Measurements from ENCODE around the gene ZFP90.

GRCh38 chr16:68496689-68497088 is 42.4 kb upstream of the ZFP90 start:
- TF ChIP-seq CTCF (IDR thresholded peaks at IDR 0.05; ENCODE audit: low read depth, low read length, poor library complexity, severe bottlenecking): no peak
- no peak for TF ChIP-seq EZH2phosphoT487 (IDR thresholded peaks at IDR 0.05; ENCODE audit: borderline replicate concordance, low read length)
